ENCODE results near the gene TRMT11. TPM values are rescaled to one million over a fixed set of nuclear protein-coding genes. Genes with fewer than 3 reads are reported as not detected.

Gene TRMT11
- total and polyA plus RNA-seq, 2 of the 13 experiments (the other 11 are each of a cell fraction or from before 2014, with no cell fraction given) = 42.2 to 81.9 TPM

DNA sequence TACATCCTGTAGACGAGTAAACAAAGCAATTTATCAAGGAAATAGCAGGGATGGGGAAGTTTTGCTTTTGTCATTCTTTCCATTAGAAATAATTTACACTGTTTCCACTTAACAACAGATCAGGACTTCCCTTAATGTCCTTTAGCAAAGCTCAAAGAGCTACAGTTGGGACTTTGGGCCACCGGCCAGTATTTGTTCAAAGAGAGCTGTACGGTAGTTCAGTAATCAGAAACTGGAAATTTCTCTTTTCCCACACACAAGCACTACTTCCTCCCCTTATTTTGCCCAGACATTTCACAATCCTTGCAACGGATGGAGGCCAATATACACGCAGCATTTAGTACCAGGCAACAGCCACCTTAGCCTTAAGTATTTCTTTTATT lies 41.9 kb upstream of the TRMT11 start (continued):
- TF ChIP-seq, protein P1, sequence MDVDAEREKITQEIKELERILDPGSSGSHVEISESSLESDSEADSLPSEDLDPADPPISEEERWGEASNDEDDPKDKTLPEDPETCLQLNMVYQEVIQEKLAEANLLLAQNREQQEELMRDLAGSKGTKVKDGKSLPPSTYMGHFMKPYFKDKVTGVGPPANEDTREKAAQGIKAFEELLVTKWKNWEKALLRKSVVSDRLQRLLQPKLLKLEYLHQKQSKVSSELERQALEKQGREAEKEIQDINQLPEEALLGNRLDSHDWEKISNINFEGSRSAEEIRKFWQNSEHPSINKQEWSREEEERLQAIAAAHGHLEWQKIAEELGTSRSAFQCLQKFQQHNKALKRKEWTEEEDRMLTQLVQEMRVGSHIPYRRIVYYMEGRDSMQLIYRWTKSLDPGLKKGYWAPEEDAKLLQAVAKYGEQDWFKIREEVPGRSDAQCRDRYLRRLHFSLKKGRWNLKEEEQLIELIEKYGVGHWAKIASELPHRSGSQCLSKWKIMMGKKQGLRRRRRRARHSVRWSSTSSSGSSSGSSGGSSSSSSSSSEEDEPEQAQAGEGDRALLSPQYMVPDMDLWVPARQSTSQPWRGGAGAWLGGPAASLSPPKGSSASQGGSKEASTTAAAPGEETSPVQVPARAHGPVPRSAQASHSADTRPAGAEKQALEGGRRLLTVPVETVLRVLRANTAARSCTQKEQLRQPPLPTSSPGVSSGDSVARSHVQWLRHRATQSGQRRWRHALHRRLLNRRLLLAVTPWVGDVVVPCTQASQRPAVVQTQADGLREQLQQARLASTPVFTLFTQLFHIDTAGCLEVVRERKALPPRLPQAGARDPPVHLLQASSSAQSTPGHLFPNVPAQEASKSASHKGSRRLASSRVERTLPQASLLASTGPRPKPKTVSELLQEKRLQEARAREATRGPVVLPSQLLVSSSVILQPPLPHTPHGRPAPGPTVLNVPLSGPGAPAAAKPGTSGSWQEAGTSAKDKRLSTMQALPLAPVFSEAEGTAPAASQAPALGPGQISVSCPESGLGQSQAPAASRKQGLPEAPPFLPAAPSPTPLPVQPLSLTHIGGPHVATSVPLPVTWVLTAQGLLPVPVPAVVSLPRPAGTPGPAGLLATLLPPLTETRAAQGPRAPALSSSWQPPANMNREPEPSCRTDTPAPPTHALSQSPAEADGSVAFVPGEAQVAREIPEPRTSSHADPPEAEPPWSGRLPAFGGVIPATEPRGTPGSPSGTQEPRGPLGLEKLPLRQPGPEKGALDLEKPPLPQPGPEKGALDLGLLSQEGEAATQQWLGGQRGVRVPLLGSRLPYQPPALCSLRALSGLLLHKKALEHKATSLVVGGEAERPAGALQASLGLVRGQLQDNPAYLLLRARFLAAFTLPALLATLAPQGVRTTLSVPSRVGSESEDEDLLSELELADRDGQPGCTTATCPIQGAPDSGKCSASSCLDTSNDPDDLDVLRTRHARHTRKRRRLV (CRISPR knock-in tag; IDR thresholded peaks at IDR 0.05) = no peak
- TF ChIP-seq ZNF251 (CRISPR knock-in tag; IDR thresholded peaks at IDR 0.05) (no peak), ATF7 (IDR thresholded peaks at IDR 0.05) (no peak), ATF7 (CRISPR knock-in tag; IDR thresholded peaks at IDR 0.05) (no peak), FOXK2 (IDR thresholded peaks at IDR 0.05) (0 out of 2 replicates have a peak, but pooled peaks have one; percentile 27), EP300 (IDR thresholded peaks at IDR 0.05; ENCODE audit: low read depth in 2 of 2, low read length in 2 of 2) (peak; percentile 56 to 88; a peak in 2 of 4 replicates), EP300 (CRISPR knock-in tag; IDR thresholded peaks at IDR 0.05; ENCODE audit: borderline replicate concordance) (peak; percentile 82), TEAD3 (CRISPR knock-in tag; optimal IDR thresholded peaks at IDR 0.05; ENCODE audit: borderline replicate concordance) (peak; percentile 85), ASH2L (IDR thresholded peaks at IDR 0.05; ENCODE audit: insufficient read length, low read depth, low read length) (peak; percentile 99), NBN (conservative IDR thresholded peaks at IDR 0.05) (no peak), SMAD3 (CRISPR knock-in tag; IDR thresholded peaks at IDR 0.05) (0 out of 2 replicates have a peak, but pooled peaks have one; percentile 75), PCBP2 (optimal IDR thresholded peaks at IDR 0.05; ENCODE audit: low read depth, low read length, poor library complexity, severe bottlenecking) (no peak), TBP (CRISPR knock-in tag; IDR thresholded peaks at IDR 0.05) (no peak)
- TF ChIP-seq, protein P2, sequence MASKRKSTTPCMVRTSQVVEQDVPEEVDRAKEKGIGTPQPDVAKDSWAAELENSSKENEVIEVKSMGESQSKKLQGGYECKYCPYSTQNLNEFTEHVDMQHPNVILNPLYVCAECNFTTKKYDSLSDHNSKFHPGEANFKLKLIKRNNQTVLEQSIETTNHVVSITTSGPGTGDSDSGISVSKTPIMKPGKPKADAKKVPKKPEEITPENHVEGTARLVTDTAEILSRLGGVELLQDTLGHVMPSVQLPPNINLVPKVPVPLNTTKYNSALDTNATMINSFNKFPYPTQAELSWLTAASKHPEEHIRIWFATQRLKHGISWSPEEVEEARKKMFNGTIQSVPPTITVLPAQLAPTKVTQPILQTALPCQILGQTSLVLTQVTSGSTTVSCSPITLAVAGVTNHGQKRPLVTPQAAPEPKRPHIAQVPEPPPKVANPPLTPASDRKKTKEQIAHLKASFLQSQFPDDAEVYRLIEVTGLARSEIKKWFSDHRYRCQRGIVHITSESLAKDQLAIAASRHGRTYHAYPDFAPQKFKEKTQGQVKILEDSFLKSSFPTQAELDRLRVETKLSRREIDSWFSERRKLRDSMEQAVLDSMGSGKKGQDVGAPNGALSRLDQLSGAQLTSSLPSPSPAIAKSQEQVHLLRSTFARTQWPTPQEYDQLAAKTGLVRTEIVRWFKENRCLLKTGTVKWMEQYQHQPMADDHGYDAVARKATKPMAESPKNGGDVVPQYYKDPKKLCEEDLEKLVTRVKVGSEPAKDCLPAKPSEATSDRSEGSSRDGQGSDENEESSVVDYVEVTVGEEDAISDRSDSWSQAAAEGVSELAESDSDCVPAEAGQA (IDR thresholded peaks at IDR 0.05; ENCODE audit: low read depth) = no peak
- TF ChIP-seq, protein P2 (CRISPR knock-in tag; IDR thresholded peaks at IDR 0.05; ENCODE audit: borderline replicate concordance) = no peak
- TF ChIP-seq, protein P3, sequence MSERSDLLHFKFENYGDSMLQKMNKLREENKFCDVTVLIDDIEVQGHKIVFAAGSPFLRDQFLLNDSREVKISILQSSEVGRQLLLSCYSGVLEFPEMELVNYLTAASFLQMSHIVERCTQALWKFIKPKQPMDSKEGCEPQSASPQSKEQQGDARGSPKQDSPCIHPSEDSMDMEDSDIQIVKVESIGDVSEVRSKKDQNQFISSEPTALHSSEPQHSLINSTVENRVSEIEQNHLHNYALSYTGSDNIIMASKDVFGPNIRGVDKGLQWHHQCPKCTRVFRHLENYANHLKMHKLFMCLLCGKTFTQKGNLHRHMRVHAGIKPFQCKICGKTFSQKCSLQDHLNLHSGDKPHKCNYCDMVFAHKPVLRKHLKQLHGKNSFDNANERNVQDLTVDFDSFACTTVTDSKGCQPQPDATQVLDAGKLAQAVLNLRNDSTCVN (CRISPR knock-in tag; IDR thresholded peaks at IDR 0.05; ENCODE audit: borderline replicate concordance) = no peak
- TF ChIP-seq, protein P4, sequence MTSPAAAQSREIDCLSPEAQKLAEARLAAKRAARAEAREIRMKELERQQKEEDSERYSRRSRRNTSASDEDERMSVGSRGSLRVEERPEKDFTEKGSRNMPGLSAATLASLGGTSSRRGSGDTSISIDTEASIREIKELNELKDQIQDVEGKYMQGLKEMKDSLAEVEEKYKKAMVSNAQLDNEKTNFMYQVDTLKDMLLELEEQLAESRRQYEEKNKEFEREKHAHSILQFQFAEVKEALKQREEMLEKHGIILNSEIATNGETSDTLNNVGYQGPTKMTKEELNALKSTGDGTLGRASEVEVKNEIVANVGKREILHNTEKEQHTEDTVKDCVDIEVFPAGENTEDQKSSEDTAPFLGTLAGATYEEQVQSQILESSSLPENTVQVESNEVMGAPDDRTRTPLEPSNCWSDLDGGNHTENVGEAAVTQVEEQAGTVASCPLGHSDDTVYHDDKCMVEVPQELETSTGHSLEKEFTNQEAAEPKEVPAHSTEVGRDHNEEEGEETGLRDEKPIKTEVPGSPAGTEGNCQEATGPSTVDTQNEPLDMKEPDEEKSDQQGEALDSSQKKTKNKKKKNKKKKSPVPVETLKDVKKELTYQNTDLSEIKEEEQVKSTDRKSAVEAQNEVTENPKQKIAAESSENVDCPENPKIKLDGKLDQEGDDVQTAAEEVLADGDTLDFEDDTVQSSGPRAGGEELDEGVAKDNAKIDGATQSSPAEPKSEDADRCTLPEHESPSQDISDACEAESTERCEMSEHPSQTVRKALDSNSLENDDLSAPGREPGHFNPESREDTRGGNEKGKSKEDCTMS (CRISPR knock-in tag; conservative IDR thresholded peaks at IDR 0.05) = no peak

Data from HepG2 (cell line).